G401.6 (cell line): ENCODE measurements around the gene SLC10A7.

ENCODE experiments used
- FAIRE-seq: peaks from 2 replicates; lab custom pipeline; 2012; peaks lifted over from hg19 to GRCh38; lab: Jason Lieb, UNC

The SLC10A7 gene

GRCh38 chr4:146207410-146207809, 314.3 kb downstream of the SLC10A7 start:
- FAIRE-seq, result no peak
